Right lobe of liver (tissue), 4 donors: ENCODE results near the gene PKD1.
"Not testable (repeated sequence)": the region's sequence is repeated elsewhere in the genome, so short reads cannot be mapped to it uniquely, and the experiment has no call there.

ENCODE experiments used
- POLR2A ChIP-seq: fragments of 450-650 bp; IDR thresholded peaks from one replicate; pipeline ENCODE4 v1.6.1; 2017; ENCODE audit warnings: antibody characterized with exemption, mild to moderate bottlenecking
- TF ChIP-seq, protein P1 (sequence below), 4 donors: fragments of 200-600 bp in 3 of 4; fragments of 450-650 bp in 1 of 4; IDR thresholded peaks; one replicate each; pipeline versions ENCODE4 v1.5.1 to v1.8.0; 2016 to 2022; ENCODE audit warnings: antibody characterized with exemption in 4 of 4, mild to moderate bottlenecking in 2 of 4
- donor health status: DM: no; HTN: no; CAD: no.
- donor health status: DM: no; HTN: no; CAD: no.
- donor health status: DM: no; HTN: yes; CAD: no.

DNA sequence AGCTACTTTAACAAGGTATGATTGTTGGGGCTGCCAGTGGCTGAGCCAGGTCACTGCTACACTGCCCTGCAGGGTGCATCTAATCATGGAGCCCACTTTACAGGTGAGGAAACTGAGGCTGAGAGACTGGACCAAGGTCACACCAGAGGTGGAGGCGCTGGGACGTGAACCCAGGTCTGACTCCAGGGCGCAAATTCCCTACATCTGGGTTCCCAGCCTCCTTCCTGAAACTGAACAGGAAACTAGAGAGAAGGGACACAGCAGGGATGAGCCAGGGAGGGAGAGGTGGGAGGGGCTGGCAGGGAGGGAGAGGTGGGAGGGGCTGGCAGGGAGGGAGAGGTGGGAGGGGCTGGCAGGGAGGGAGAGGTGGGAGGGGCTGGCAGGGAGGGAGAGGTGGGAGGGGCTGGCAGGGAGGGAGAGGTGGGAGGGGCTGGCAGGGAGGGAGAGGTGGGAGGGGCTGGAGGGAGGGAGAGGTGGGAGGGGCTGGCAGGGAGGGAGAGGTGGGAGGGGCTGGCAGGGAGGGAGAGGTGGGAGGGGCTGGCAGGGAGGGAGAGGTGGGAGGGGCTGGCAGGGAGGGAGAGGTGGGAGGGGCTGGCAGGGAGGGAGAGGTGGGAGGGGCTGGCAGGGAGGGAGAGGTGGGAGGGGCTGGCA is 7.9 kb downstream of the PKD1 start:
- TF ChIP-seq, protein P1, sequence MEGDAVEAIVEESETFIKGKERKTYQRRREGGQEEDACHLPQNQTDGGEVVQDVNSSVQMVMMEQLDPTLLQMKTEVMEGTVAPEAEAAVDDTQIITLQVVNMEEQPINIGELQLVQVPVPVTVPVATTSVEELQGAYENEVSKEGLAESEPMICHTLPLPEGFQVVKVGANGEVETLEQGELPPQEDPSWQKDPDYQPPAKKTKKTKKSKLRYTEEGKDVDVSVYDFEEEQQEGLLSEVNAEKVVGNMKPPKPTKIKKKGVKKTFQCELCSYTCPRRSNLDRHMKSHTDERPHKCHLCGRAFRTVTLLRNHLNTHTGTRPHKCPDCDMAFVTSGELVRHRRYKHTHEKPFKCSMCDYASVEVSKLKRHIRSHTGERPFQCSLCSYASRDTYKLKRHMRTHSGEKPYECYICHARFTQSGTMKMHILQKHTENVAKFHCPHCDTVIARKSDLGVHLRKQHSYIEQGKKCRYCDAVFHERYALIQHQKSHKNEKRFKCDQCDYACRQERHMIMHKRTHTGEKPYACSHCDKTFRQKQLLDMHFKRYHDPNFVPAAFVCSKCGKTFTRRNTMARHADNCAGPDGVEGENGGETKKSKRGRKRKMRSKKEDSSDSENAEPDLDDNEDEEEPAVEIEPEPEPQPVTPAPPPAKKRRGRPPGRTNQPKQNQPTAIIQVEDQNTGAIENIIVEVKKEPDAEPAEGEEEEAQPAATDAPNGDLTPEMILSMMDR (IDR thresholded peaks at IDR 0.05): not testable (repeated sequence)
- not testable (repeated sequence) for TF ChIP-seq POLR2A
